ENCODE results near the gene SPTSSB. TPM values are rescaled to one million over a fixed set of nuclear protein-coding genes. Genes with fewer than 3 reads are reported as not detected.

SPTSSB gene
- total and polyA plus RNA-seq, 2 experiments from 2014 or later: 23.5 to 33.5 TPM

GRCh38 chr3:161348796-161349400, 22.4 kb downstream of the SPTSSB start:
- no peak for DNase-seq (ENCODE audit: low spot score)
- Mint-ChIP-seq H3K4me1 (peaks cover 11% of the 10 kb centered on the region; the same call in 2 of the 3 replicates), H3K4me3 (no peak overlapping the region), H3K36me3 (ENCODE audit: low read depth) (no peaks in the 10 kb centered on the region; the same call in 2 of the 3 replicates), H3K27ac (peak overlapping the region; percentile 7; the same call in 1 of the 2 replicates), H3K9me3 (no peaks in the 10 kb centered on the region), H3K27me3 (ENCODE audit: insufficient read depth, low read depth, poor library complexity) (no peaks in the 10 kb centered on the region)
- TF ChIP-seq EZH2 (IDR thresholded peaks at IDR 0.05; ENCODE audit: low read depth, unreplicated experiment): no peak
- no peak for TF ChIP-seq CREB1 (CRISPR knock-in tag; IDR thresholded peaks at IDR 0.05; ENCODE audit: low read depth)
- TF ChIP-seq JUNB (IDR thresholded peaks at IDR 0.05; ENCODE audit: unreplicated experiment): no peak
- TF ChIP-seq ETS1 (IDR thresholded peaks at IDR 0.05): no peak
- TF ChIP-seq ZNF462 (CRISPR knock-in tag; IDR thresholded peaks at IDR 0.05): no peak
- no peak for TF ChIP-seq CTCF (conservative IDR thresholded peaks at IDR 0.05; ENCODE audit: low read depth in 2 of 2)
- no peak for TF ChIP-seq NANOG (IDR thresholded peaks at IDR 0.05; ENCODE audit: borderline replicate concordance)
- no peak for TF ChIP-seq REST (IDR thresholded peaks at IDR 0.05; ENCODE audit: unreplicated experiment)
- no peak for TF ChIP-seq POLR2AphosphoS5 (IDR thresholded peaks at IDR 0.05; ENCODE audit: low read depth)
- no peak for TF ChIP-seq ZNF331 (CRISPR knock-in tag; IDR thresholded peaks at IDR 0.05; ENCODE audit: low read depth)
- no peak for TF ChIP-seq ZNF114 (CRISPR knock-in tag; IDR thresholded peaks at IDR 0.05)
- no peak for TF ChIP-seq STAT1 (IDR thresholded peaks at IDR 0.05; ENCODE audit: unreplicated experiment)
- TF ChIP-seq EZH2phosphoT487 (IDR thresholded peaks at IDR 0.05; ENCODE audit: unreplicated experiment): no peak
- Histone ChIP-seq H3K9me2 (ENCODE audit: insufficient read depth) (no peaks in the 10 kb centered on the region), H3K79me2 (replicated peaks; ENCODE audit: insufficient read depth) (no peaks in the 10 kb centered on the region), H3F3A (replicated peaks; ENCODE audit: low read depth) (no peaks in the 10 kb centered on the region), H3K4me2 (no peak overlapping the region), H4K20me1 (replicated peaks; ENCODE audit: insufficient read depth) (no peaks in the 10 kb centered on the region), H2AFZ (no peak overlapping the region), H3K4me1 (ENCODE audit: insufficient read depth) (no peaks in the 10 kb centered on the region), H3K36me3 (ENCODE audit: insufficient read depth) (no peaks in the 10 kb centered on the region), H3K27ac (ENCODE audit: low read depth) (no peak overlapping the region), H3K4me3 (no peak overlapping the region), H3K27me3 (ENCODE audit: insufficient read depth) (no peaks in the 10 kb centered on the region)
- ATAC-seq: no peak

Data from GM23338 (cell line).